NCI-H128 (cell line): ENCODE measurements around the gene HMGCS1.
"Not testable (repeated sequence)": the region's sequence is repeated elsewhere in the genome, so short reads cannot be mapped to it uniquely, and the experiment has no call there.

ENCODE experiments used
- DNase-seq: peaks from one replicate; lab custom pipeline; 2025; ENCODE audit not compliant: unreplicated experiment; lab: John Stamatoyannopoulos, UW

Gene HMGCS1

DNA sequence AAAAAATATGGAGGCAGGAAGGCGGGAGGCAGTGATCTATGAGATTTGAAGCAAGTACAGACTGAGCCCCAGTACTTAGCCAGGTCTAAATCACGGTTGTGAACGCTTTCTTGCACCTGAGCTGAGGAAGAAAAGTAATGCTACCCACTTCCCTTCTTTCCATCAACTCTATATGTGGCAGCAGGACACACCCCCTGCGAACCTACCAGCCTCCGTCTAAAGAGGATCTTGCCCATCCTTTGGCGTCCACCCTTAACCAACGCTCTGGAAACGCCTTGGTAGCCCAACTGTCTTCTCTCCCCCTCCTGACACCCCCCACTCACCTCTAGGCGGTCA, 545 bp downstream of the HMGCS1 start:
- no peak for DNase-seq

DNA sequence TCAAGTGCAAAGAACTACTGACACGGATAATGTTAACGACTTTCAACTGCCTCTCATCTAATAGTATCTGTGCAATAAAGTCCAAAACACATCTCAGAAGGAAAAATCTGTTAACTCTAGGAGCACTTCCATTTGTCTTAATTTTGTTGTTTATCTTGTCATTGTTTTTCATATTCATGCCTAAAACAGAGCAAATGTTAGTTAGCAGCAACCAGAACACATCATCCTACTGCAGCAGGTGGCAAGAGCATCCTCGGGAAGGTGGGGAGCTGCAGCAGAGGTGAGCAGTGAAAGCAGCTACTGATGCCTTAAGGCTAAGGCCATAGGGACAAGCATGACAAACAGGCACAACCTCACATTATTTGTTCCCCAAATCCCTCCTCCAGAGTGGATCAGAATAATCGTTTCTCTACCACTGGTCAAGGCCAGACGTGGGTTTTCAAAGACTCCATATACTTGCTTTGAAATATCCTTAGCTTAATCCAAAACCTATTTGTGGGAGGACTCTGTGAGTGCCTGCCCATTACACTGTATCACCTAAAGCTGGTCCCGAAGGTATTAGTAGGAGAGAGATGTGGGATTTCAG, 1.0 kb downstream of the HMGCS1 start:
- DNase-seq, result no peak

GRCh38 chr5:43309637-43310036, 3.6 kb downstream of the HMGCS1 start:
- no peak for DNase-seq

- no peak for DNase-seq
Observed at GRCh38 chr5:43309122-43309521, 4.1 kb downstream of the HMGCS1 start.

DNA sequence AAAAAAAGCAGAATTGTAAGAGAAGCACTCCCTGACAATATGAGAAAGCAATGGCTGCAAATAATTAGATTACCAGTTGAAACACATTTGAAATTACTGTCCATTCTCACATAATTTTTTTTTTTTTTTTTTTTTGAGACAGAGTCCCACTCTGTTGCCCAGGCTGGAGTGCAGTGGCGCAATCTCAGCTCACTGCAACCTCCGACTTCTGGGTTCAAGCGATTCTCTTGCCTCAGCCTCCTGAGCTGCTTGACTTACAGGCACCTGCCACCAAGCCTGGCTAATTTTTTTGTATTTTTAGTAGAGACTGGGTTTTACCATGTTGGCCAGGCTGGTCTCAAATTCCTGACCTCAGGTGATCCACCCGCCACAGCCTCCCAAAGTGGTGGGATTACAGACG, 6.3 kb downstream of the HMGCS1 start:
- DNase-seq, result not testable (repeated sequence)

DNA sequence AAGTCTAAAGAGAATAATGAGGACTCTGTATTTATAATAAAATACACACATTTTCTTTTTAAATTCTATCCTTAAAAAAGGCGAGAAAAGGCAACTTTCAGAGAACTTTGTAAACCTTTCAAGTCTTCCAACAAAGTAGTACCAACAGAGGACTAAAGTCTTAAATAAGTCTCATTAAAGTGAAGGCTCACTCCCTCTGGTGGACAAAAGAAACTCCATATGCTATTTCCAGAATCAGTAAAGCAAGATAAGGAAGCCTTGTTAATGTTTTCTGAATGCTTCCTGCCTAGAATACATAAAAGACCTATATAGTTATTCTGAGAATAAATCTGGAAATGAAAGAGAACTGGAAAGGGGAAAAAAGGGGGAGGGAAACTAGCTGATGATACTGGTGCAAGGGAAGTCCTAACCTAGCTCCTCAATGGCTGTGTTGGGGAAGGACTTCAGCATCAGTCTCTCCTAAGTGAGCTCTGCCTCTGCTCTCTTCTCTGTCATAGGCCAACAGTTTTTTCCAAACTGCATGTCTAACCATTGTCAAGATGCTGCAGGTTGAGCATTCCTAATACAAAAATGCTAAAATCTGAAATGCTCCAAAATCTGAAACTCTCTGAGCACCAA, 7.2 kb downstream of the HMGCS1 start:
- DNase-seq, result peak; percentile 24

DNA sequence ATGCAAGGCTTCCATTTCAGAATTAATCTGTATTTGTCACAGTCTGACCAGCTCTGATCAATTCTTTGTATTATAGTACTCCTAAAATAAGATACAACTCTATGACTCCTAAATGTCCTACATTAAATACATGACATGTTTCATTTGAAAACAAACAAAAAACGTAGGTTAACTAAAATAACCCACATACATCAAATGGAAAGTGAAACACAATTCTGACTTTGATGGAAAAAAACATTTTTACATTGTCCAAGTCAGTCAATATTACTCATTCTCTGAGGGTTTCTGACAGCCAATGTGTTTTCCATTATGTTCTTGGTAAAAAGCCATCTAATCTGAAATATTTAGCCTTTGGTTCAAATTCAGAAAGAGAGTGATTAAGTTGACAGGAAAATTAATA, 8.7 kb downstream of the HMGCS1 start:
- DNase-seq, result no peak

- DNase-seq, result no peak
Observed at GRCh38 chr5:43303242-43303641, 10.0 kb downstream of the HMGCS1 start.

DNA sequence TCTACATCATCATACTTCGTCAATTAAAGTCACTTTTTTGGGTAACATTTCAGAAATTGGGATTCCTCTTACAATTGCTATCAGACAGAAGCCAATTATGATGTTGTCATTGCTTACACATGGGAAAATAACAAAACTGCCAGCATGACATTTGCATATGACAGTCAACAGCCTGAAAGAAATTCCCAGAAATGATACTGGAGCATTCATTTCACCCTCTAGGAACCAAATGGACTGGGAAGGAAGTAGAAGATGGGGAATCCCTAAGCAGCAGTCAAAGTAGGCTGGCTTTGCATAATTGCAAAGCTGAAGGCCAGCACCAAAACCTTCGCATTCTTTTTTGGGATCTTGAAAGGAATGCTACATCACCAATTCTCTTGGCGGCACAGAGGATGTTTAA, 10.7 kb downstream of the HMGCS1 start:
- DNase-seq, result no peak

GRCh38 chr5:43301653-43302091, 11.5 kb downstream of the HMGCS1 start:
- no peak for DNase-seq

DNA sequence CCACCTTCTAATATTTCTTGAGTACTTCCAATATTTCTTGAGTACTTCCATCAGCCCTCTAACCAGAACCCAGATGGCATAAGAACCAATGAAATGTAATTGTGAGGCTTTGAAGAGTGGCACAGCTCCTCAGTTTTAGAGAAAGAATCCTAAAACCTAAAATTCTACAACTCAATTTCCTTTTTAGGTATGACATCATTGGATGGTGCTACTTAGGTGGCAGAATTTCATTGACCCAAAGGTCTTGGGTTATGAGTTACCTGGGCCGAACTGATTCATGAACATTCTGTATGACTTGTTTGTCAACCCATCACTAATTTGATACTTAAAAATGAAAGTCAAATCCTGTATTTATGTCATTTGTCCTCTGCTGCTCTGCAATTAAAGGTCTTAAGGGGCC, 13.1 kb downstream of the HMGCS1 start:
- no peak for DNase-seq

GRCh38 chr5:43298443-43298842, 14.8 kb downstream of the HMGCS1 start:
- DNase-seq, result no peak

DNA sequence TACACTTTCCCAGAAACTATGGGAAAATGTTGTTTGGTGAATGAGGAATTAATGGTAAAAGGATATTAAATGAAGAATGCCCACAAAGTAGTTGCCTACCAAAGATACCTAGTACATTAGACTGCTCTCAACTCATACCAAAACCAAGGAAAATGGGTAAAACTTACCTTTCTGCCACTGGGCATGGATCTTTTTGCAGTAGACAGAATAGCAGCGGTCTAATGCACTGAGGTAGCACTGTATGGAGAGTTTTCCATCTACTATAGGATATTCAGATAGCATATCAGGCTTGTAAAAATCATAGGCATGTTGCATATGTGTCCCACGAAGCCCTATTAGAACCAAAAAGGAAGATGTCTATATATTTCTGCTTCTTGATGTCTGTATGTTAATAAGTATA, 16.4 kb downstream of the HMGCS1 start:
- DNase-seq, result no peak

DNA sequence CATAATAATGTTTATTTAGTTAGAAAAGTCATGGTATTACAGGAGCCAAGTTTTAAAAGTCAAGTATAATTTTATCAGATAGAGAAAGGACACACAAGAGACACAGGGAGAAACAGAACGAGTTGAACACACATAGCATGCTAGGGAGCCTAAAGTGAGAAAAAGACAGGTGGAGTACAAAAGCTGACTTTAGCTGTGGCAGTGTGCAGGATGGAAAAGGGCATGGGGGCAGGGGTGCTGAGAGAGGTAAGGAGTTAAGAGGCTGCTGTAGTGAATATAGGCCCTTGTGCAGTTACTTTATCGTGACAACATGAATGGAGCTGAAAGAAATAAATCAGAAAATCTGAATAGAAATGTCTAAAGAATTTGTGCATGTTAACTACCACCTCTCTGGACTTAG, 18.0 kb downstream of the HMGCS1 start:
- no peak for DNase-seq

DNA sequence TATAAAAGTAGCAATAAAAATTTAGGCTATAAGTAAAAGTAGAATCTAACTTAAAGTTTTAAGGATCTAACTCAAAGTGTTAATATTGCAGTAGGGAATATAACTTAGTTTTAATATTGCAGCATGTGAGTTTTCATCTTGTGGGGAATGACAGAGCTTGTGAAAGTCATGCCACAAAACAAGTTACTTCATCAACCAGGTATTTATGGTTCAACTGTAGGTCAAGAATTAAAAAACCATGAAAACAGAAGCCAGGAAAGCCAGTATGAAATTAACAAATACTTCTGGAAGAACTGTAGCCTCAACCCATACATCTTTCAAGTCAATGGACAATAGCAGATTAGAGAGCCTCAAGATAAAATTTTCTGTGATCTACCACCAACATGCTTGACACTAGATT, 19.0 kb downstream of the HMGCS1 start:
- DNase-seq, result no peak

- no peak for DNase-seq
Observed at GRCh38 chr5:43290726-43291125, 22.5 kb downstream of the HMGCS1 start.

- no peak for DNase-seq
Observed at GRCh38 chr5:43288269-43288831, 24.9 kb downstream of the HMGCS1 start.

DNA sequence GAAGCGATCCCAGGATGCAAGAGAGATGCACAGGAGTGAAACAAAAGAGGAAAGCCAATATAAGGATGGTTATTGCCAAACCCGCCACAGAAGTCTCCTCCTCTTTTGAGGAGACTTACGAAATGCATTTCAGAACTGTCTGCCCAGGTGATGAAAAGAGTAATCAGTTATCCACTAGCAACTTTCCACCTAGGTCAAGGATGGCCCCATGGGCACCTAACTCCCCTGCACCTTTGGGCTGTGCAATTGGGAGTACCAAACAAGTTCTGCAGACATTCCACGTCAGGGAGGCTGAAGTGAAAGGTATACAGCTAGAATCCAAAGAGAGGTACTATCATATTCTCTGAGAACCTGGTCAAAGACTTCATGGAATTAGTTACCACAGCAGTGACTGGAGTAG, 25.7 kb downstream of the HMGCS1 start:
- no peak for DNase-seq

GRCh38 chr5:43286623-43287022, 26.6 kb downstream of the HMGCS1 start:
- DNase-seq, result no peak

DNA sequence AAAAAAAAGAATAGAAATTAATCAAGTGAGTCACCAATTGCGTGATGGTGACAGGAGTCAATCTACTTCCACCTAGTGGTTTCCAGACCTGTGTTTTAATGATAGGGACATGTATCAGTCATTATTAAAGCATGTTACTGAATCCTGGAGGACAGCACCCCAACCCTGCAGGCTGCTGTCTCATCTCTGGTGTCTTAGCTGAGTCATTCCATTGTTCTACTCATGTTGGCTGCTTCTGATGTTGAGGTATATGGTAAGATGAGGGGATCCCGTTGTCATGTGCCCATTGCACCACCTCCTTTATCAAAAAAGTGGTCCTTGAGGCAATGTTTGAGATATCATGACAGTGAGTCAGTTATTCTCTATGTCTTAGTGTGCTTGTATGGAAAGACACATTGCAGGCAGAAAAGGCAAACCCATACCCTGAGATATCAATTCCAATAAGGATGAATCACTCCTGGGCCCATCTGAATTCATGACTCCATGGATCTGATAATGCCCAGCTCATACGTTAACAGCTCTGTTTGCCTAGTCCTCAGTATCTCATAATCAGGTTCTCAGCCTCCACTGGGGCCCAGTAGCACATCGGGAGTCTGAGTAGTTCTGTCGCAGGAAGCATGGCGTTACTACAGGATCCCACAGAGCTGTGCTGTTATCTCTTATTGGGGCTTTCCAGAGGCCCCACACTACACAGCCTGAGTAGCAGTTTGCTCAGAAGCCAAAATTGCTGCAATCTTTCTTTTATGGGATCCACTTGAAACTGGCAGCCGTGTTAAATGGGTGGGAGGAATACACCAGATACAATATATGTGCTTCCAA, 31.2 kb downstream of the HMGCS1 start:
- no peak for DNase-seq

GRCh38 chr5:43279548-43280274, 33.5 kb downstream of the HMGCS1 start:
- no peak for DNase-seq
